Measurements from ENCODE around the gene KCTD13. TPM values are rescaled to one million over a fixed set of nuclear protein-coding genes. Genes with fewer than 3 reads are reported as not detected.

Gene KCTD13
- total RNA-seq, 2 experiments from 2014 or later: 35.2 to 35.3 TPM

GRCh38 chr16:29908719-29909220 is 17.3 kb downstream of the KCTD13 start:
- H3K27me3 Mint-ChIP-seq: no peaks in the 10 kb centered on the region
- peaks cover 4% of the 10 kb centered on the region for H3K36me3 Mint-ChIP-seq (ENCODE audit: low read depth)
- POLR2A ChIA-PET: interaction anchor here (1.0 kb wide), 1 partner anchor 98 kb away, joined by 3 read pairs; no protein-coding TSS in a partner anchor
- no peak overlapping the region for H3K4me3 Mint-ChIP-seq
- TF ChIP-seq CTCF (IDR thresholded peaks at IDR 0.05): no peak
- no peak overlapping the region for H3K27ac Mint-ChIP-seq
- H3K4me1 Mint-ChIP-seq (ENCODE audit: low read depth): no peaks in the 10 kb centered on the region
- intact Hi-C loops (cut with micrococcal nuclease): no loop called here
- ATAC-seq: no peak
- CTCF ChIA-PET: interaction anchor here (0.7 to 1.6 kb wide), 4 partner anchors 17 to 146 kb away, joined by 3 read pairs; partner anchors contain the start of gene KCTD13
- no peaks in the 10 kb centered on the region for H3K9me3 Mint-ChIP-seq
- DNase-seq: no peak

GRCh38 chr16:29907973-29908372 is 18.1 kb downstream of the KCTD13 start:
- no peak overlapping the region for H3K4me3 Mint-ChIP-seq

GRCh38 chr16:29906520-29907244 is 19.3 kb downstream of the KCTD13 start:
- ChIA-PET CTCF (no interaction called here), POLR2A (no interaction called here)
- intact Hi-C loops (cut with micrococcal nuclease): no loop called here
- H3K4me1 Mint-ChIP-seq (ENCODE audit: low read depth): peaks cover 6% of the 10 kb centered on the region
- H3K27ac Mint-ChIP-seq: no peak overlapping the region
- no peak overlapping the region for H3K4me3 Mint-ChIP-seq
- ATAC-seq: no peak
- no peaks in the 10 kb centered on the region for H3K9me3 Mint-ChIP-seq
- DNase-seq: no peak
- peaks cover 2% of the 10 kb centered on the region for H3K36me3 Mint-ChIP-seq (ENCODE audit: low read depth)
- no peaks in the 10 kb centered on the region for H3K27me3 Mint-ChIP-seq
- TF ChIP-seq CTCF (IDR thresholded peaks at IDR 0.05): no peak

More at GRCh38 chr16:29907973-29908372, 18.1 kb downstream of the KCTD13 start:
- Mint-ChIP-seq H3K27ac (no peak overlapping the region), H3K9me3 (no peaks in the 10 kb centered on the region), H3K36me3 (ENCODE audit: low read depth) (peaks cover 2% of the 10 kb centered on the region), H3K4me1 (ENCODE audit: low read depth) (peaks cover 4% of the 10 kb centered on the region), H3K27me3 (no peaks in the 10 kb centered on the region)
- ATAC-seq: no peak
- TF ChIP-seq CTCF (IDR thresholded peaks at IDR 0.05): no peak
- DNase-seq: no peak
- CTCF ChIA-PET: interaction anchor here (0.7 to 1.0 kb wide), 2 partner anchors 9 to 18 kb away, joined by 3 read pairs; partner anchors contain the start of gene KCTD13
- intact Hi-C loops (cut with micrococcal nuclease): no loop called here
- POLR2A ChIA-PET: no interaction called here

GRCh38 chr16:29905668-29906067 is 20.4 kb downstream of the KCTD13 start:
- Mint-ChIP-seq H3K27me3 (no peaks in the 10 kb centered on the region), H3K36me3 (ENCODE audit: low read depth) (peaks cover 2% of the 10 kb centered on the region), H3K4me1 (ENCODE audit: low read depth) (peaks cover 8% of the 10 kb centered on the region), H3K27ac (no peak overlapping the region), H3K9me3 (no peaks in the 10 kb centered on the region), H3K4me3 (no peak overlapping the region)
- POLR2A ChIA-PET: no interaction called here
- CTCF ChIA-PET: no interaction called here
- ATAC-seq: no peak
- no peak for TF ChIP-seq CTCF (IDR thresholded peaks at IDR 0.05)
- no peak for DNase-seq
- intact Hi-C loops (cut with micrococcal nuclease): no loop called here

GRCh38 chr16:29904947-29905346 is 21.1 kb downstream of the KCTD13 start:
- ATAC-seq (no peak), DNase-seq (no peak)
- Mint-ChIP-seq H3K27me3 (no peaks in the 10 kb centered on the region), H3K9me3 (no peaks in the 10 kb centered on the region), H3K4me3 (no peak overlapping the region), H3K4me1 (ENCODE audit: low read depth) (peaks cover 12% of the 10 kb centered on the region), H3K27ac (no peak overlapping the region), H3K36me3 (ENCODE audit: low read depth) (peaks cover 2% of the 10 kb centered on the region)
- intact Hi-C loops (cut with micrococcal nuclease): no loop called here
- no peak for TF ChIP-seq CTCF (IDR thresholded peaks at IDR 0.05)
- POLR2A ChIA-PET: no interaction called here
- CTCF ChIA-PET: no interaction called here
